ENCODE data around the gene CBLB. TPM values are rescaled to one million over a fixed set of nuclear protein-coding genes. Genes with fewer than 3 reads are reported as not detected.

Gene CBLB
- total and polyA plus RNA-seq, 2 of the 4 experiments (the other 2 are of a cell fraction): 10.1 to 20.1 TPM

GRCh38 chr3:105851582-105851981 is 17.2 kb downstream of the CBLB start:
- H3K36me3 ChIP-seq (ENCODE audit: control insufficient read depth, insufficient read depth, low read length): peaks cover 10% of the 10 kb centered on the region
- H3K9ac ChIP-seq (ENCODE audit: low read depth, low read length): no peak overlapping the region
- H3K23ac ChIP-seq (ENCODE audit: low read depth, low read length): no peak overlapping the region
- ChIA-PET CTCF (no interaction called here), POLR2A (ENCODE audit: unreplicated experiment) (no interaction called here)
- DNase-seq (no peak), ATAC-seq (ENCODE audit: low read depth) (no peak)
- H4K8ac ChIP-seq (ENCODE audit: low read depth in 2 of 2, low read length in 2 of 2): no peak overlapping the region
- no peak overlapping the region for H3K18ac ChIP-seq (ENCODE audit: low read depth, low read length)
- H4K91ac ChIP-seq (ENCODE audit: insufficient read depth, low read depth, low read length): no peak overlapping the region
- no peak overlapping the region for H3K14ac ChIP-seq (replicated peaks; ENCODE audit: low read depth, low read length)
- H2BK15ac ChIP-seq (ENCODE audit: low read depth, low read length): no peak overlapping the region
- no peak overlapping the region for H3K27ac ChIP-seq (ENCODE audit: insufficient read depth, low read length)
- no peak overlapping the region for H3K56ac ChIP-seq (ENCODE audit: extremely low read depth, insufficient read depth, low read length)
- H2AK5ac ChIP-seq (ENCODE audit: low read depth, low read length): no peak overlapping the region
- no peaks in the 10 kb centered on the region for H3K27me3 ChIP-seq (ENCODE audit: control insufficient read depth, insufficient read depth, low read length)
- no peak overlapping the region for H3K4me2 ChIP-seq (ENCODE audit: low read depth, low read length)
- no CpG with 5 or more reads among the region's 1 CpG for WGBS, 2 experiments (ENCODE audit: extremely low coverage in 2 of 2, insufficient read length in 1 of 2)
- no peak overlapping the region for H4K5ac ChIP-seq (ENCODE audit: low read depth, low read length)
- TF ChIP-seq CTCF (conservative IDR thresholded peaks at IDR 0.05; ENCODE audit: low read depth, low read length) (no peak), MXI1 (IDR thresholded peaks at IDR 0.05; ENCODE audit: borderline replicate concordance, low read depth, low read length) (no peak), BHLHE40 (IDR thresholded peaks at IDR 0.05; ENCODE audit: low read depth, low read length) (no peak), MAZ (IDR thresholded peaks at IDR 0.05; ENCODE audit: borderline replicate concordance, low read depth, low read length) (no peak), RAD21 (IDR thresholded peaks at IDR 0.05; ENCODE audit: low read length) (no peak), POLR2A (IDR thresholded peaks at IDR 0.05; ENCODE audit: low read depth, low read length) (no peak), CHD1 (IDR thresholded peaks at IDR 0.05; ENCODE audit: low read depth, low read length) (no peak)
- in situ Hi-C loops (cut with MboI; ENCODE audit: low sequenced_read_pairs): no loop called here
- no TSS peak for BruUV-seq (replicated peaks)
- peaks cover 2 to 6% of the 10 kb centered on the region in 2 experiments; a peak in 3 of 4 replicates for H3K79me1 ChIP-seq (ENCODE audit: low read depth in 1 of 2, low read length in 2 of 2)
- H3K9me3 ChIP-seq (ENCODE audit: control insufficient read depth, insufficient read depth, low read length): no peaks in the 10 kb centered on the region
- H2AFZ ChIP-seq (replicated peaks; ENCODE audit: low read length, poor library complexity): no peak overlapping the region
- no peak overlapping the region for H3K4ac ChIP-seq (ENCODE audit: low read depth, low read length)
- H3K4me3 ChIP-seq (ENCODE audit: insufficient read depth, low read depth, low read length): no peak overlapping the region
- dilution Hi-C loops (cut with HindIII; ENCODE audit: low sequenced_read_pairs, unreplicated experiment): no loop called here
- intact Hi-C loops (cut with micrococcal nuclease): no loop called here
- H2BK5ac ChIP-seq (ENCODE audit: low read depth, low read length, poor library complexity, severe bottlenecking): no peak overlapping the region
- no peaks in the 10 kb centered on the region for H4K20me1 ChIP-seq (ENCODE audit: insufficient read depth, low read length)
- no peaks in the 10 kb centered on the region for H3K9me1 ChIP-seq (ENCODE audit: insufficient read depth, low read length)
- H2BK20ac ChIP-seq (ENCODE audit: low read depth, low read length): no peak overlapping the region
- H2BK120ac ChIP-seq (ENCODE audit: low read depth, low read length): no peak overlapping the region
- 0 out of 2 replicates have a peak, but pooled peaks cover 2% of the 10 kb centered on the region for H3K4me1 ChIP-seq (ENCODE audit: control insufficient read depth, insufficient read depth, low read length)
- no peak overlapping the region for H2AK9ac ChIP-seq (replicated peaks; ENCODE audit: low read depth, low read length, poor library complexity)
